AG04449 (cell line): ENCODE results near the gene OR2B6.
"Not testable (repeated sequence)": the region's sequence is repeated elsewhere in the genome, so short reads cannot be mapped to it uniquely, and the experiment has no call there.

ENCODE experiments used
- CTCF ChIA-PET: fragments of 350-600 bp; formaldehyde crosslinking; extraction: SDS; loops from one replicate; lab custom pipeline; 2021; ENCODE audit warnings: antibody characterized with exemption; lab: Yijun Ruan, JAX
- POLR2A ChIA-PET: fragments of 400-600, 350-600 bp; formaldehyde crosslinking; extraction: SDS; loops from one replicate; lab custom pipeline; 2020; ENCODE audit warnings: antibody characterized with exemption, inconsistent platforms; lab: Yijun Ruan, JAX
- DNase-seq: peaks from one replicate; pipeline ENCODE4 v3.0.0-alpha.2; 2010; ENCODE audit warnings: low read depth, low spot score
- H3K4me3 ChIP-seq: 2 replicates; pipeline ENCODE4 v1.5.1; 2011; ENCODE audit warnings: low read depth, mild to moderate bottlenecking, control low read depth, low read length
- TF ChIP-seq, protein P1 (sequence below): IDR thresholded peaks from one replicate; pipeline ENCODE4 v1.5.1; 2011; ENCODE audit warnings: mild to moderate bottlenecking, moderate library complexity, low read length, control low read depth, inconsistent platforms; ENCODE audit not compliant: insufficient read depth; ENCODE audit errors: missing control alignments

Gene OR2B6

DNA sequence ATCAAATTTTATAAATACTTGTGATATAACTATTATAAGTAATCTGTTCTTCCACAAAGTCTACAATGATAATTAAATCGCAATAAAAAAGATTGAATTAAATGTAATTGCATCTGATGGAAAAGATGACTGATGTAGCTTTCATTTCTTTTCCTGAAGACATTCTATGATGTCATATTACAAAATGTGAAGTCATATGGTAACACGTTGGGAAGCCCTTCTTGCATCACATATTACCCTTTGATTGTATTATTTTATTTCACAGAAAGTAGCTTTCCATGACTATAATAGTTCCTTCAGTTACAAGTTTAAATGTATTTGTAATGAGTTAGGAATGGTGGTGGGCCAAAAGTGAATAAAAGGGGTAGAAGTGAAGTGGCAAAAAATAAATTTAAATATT is 25.8 kb upstream of the OR2B6 start:
- no peak for DNase-seq
- H3K4me3 ChIP-seq = no peak overlapping the region
- CTCF ChIA-PET = no interaction called here
- POLR2A ChIA-PET = no interaction called here
- TF ChIP-seq, protein P1, sequence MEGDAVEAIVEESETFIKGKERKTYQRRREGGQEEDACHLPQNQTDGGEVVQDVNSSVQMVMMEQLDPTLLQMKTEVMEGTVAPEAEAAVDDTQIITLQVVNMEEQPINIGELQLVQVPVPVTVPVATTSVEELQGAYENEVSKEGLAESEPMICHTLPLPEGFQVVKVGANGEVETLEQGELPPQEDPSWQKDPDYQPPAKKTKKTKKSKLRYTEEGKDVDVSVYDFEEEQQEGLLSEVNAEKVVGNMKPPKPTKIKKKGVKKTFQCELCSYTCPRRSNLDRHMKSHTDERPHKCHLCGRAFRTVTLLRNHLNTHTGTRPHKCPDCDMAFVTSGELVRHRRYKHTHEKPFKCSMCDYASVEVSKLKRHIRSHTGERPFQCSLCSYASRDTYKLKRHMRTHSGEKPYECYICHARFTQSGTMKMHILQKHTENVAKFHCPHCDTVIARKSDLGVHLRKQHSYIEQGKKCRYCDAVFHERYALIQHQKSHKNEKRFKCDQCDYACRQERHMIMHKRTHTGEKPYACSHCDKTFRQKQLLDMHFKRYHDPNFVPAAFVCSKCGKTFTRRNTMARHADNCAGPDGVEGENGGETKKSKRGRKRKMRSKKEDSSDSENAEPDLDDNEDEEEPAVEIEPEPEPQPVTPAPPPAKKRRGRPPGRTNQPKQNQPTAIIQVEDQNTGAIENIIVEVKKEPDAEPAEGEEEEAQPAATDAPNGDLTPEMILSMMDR = no peak

DNA sequence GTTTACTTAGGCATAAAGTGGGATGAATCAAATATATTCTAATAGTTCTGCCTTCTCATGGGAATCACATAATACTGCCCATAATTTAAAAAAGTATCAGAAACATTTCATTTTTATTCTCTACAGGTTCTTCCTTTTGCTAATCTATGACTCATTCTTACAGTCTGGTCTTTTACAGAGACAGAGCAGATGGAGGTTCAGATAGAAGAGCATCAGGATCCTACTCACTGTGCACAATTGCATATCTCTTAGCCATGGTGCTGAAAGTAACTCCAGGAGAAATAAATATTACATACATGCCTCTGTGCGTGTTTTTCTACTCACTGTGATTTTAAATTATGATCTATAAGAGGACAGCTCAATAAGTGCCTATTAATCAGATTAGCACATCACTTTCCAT is 16.3 kb upstream of the OR2B6 start:
- POLR2A ChIA-PET = no interaction called here
- CTCF ChIA-PET = no interaction called here
- H3K4me3 ChIP-seq = no peak overlapping the region
- no peak for DNase-seq
- TF ChIP-seq, protein P1 = no peak

DNA sequence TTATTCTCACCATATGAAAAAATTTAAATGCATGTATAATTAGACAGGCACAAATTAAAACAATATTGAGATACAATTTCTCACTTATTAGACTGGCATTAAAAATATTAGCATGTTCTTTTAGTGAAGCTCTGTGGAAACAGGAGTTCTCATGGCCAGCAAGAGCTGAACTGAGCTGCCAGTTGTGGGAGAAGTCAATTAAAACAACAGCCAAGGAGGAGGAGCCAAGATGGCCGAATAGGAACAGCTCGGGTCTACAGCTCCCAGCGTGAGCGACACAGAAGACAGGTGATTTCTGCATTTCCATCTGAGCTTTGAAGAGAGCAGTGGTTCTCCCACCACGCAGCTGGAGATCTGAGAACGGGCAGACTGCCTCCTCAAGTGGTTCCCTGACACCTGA is 14.0 kb upstream of the OR2B6 start:
- H3K4me3 ChIP-seq, DNase-seq, POLR2A ChIA-PET, CTCF ChIA-PET: not testable (repeated sequence)

DNA sequence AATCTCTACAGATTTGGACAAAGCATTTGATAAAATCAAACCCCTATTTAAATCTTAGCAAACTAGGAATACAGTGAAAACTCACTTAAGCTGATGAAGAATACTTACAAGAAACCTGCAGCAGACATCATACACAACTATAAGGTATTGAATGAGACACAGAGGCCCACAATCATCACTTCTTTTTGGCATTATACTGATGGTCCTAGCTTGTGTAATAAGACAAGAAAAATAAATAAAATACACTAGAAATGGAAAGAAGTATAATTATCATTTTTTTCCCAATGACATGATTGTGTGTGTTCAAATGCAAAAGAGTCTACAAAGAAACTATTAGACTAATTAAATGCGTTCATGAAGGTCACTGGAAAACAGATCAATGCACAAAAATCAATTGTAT is 8.8 kb upstream of the OR2B6 start:
- DNase-seq = no peak
- TF ChIP-seq, protein P1 = no peak
- ChIA-PET POLR2A (no interaction called here), CTCF (no interaction called here)
- no peak overlapping the region for H3K4me3 ChIP-seq

DNA sequence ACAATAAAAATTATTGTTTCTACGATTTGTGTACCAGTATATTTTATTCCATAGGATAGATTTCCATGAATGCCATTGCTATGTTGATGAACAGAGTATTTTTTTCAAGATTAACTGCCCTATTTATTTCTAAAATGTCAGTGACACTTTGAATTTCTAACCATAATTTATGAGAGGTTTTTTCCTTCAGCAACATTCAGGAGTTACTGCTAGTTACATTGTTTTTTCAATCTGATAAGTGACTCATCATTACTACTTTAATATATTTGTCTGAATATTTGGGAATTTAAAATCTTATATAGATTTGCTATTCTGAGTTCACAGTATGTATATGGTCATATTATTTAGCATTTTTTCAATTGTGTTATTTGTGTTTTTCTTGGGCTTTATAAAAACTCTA is 6.0 kb upstream of the OR2B6 start:
- ChIA-PET POLR2A (no interaction called here), CTCF (no interaction called here)
- TF ChIP-seq, protein P1 = no peak
- H3K4me3 ChIP-seq = no peak overlapping the region
- DNase-seq = no peak

DNA sequence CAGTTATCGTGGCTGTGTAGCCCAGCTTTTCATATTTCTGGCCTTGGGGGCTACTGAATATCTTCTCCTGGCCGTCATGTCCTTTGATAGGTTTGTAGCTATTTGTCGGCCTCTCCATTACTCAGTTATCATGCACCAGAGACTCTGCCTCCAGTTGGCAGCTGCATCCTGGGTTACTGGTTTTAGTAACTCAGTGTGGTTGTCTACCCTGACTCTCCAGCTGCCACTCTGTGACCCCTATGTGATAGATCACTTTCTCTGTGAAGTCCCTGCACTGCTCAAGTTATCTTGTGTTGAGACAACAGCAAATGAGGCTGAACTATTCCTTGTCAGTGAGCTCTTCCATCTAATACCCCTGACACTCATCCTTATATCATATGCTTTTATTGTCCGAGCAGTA is 475 bp downstream of the OR2B6 start:
- POLR2A ChIA-PET = no interaction called here
- no peak overlapping the region for H3K4me3 ChIP-seq
- TF ChIP-seq, protein P1 = no peak
- CTCF ChIA-PET = interaction anchor here (0.7 kb wide), 1 partner anchor 184 kb away, joined by 3 read pairs; the partner anchor contains the start of gene ZKSCAN8
- DNase-seq = no peak

DNA sequence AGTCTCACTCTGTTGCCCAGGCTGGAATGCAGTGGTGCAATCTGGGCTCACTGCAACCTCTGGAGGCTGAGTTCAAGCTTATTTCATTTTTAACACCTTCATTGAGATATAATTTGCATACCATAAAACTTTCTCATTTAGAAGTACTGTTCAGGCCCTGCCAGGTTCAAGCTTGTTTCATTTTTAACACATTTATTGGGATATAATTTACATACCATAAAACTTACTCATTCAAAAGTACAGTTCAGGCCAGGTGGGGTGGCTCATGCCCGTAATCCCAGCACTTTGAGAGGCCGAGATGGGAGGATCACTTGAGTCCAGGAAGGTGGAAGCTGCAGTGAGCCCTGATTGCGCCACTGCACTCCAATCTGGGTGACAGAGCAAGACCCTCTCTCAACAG is 5.5 kb downstream of the OR2B6 start:
- ChIA-PET POLR2A (no interaction called here), CTCF (no interaction called here)
- TF ChIP-seq, protein P1 = no peak
- no peak for DNase-seq
- no peak overlapping the region for H3K4me3 ChIP-seq
